Keratinocyte (primary cell): ENCODE measurements around the gene UBASH3B. TPM values are rescaled to one million over a fixed set of nuclear protein-coding genes. Genes with fewer than 3 reads are reported as not detected.

Experiments used
- DNase-seq: peaks from one replicate; pipeline ENCODE4 v3.0.0-alpha.2; 2011; ENCODE audit warnings: low read depth, missing footprints, low spot score
- FAIRE-seq: peaks from 2 replicates; lab custom pipeline; 2011; peaks lifted over from hg19 to GRCh38; lab: Jason Lieb, UNC
- H2AFZ ChIP-seq: 2 replicates; pipeline ENCODE4 v1.6.0; 2012; ENCODE audit warnings: low read length, control low read depth, inconsistent platforms; ENCODE audit not compliant: control insufficient read depth
- H3K27ac ChIP-seq: 2 replicates; pipeline ENCODE4 v1.5.1; 2011; ENCODE audit warnings: low read length; ENCODE audit not compliant: control insufficient read depth, insufficient read depth
- H3K27me3 ChIP-seq: 3 replicates; pipeline ENCODE4 v1.6.0; 2011; ENCODE audit warnings: low read length; ENCODE audit not compliant: control insufficient read depth, insufficient read depth; ENCODE audit errors: extremely low read depth
- H3K36me3 ChIP-seq, 2 experiments: 2 replicates in 1 of 2; 3 replicates in 1 of 2; pipeline ENCODE4 v1.5.1; 2011; ENCODE audit warnings: low read length in 2 of 2, mild to moderate bottlenecking in 1 of 2; ENCODE audit not compliant: control insufficient read depth in 2 of 2, insufficient read depth in 2 of 2; ENCODE audit errors: extremely low read depth in 1 of 2
- H3K4me1 ChIP-seq: 3 replicates; pipeline ENCODE4 v1.5.1; 2011; ENCODE audit warnings: low read length; ENCODE audit not compliant: control insufficient read depth, insufficient read depth; ENCODE audit errors: extremely low read depth
- H3K4me2 ChIP-seq: 3 replicates; pipeline ENCODE4 v1.6.0; 2011; ENCODE audit warnings: low read depth, low read length; ENCODE audit not compliant: control insufficient read depth, insufficient read depth; ENCODE audit errors: extremely low read depth
- H3K4me3 ChIP-seq, 3 experiments: fragments of 200-600 bp in 1 of 3; sonication (generic) in 1 of 3; 2 replicates in 2 of 3; 3 replicates in 1 of 3; pipeline ENCODE4 v1.5.1; 2011 to 2016; ENCODE audit warnings: low read length in 3 of 3, mild to moderate bottlenecking in 3 of 3, control low read depth in 2 of 3, inconsistent platforms in 1 of 3, low read depth in 1 of 3, mixed read lengths in 1 of 3, mixed run types in 1 of 3, moderate library complexity in 1 of 3; ENCODE audit not compliant: control insufficient read depth in 2 of 3, insufficient read depth in 2 of 3; ENCODE audit errors: extremely low read depth in 1 of 3
- H3K79me2 ChIP-seq: 2 replicates; pipeline ENCODE4 v1.6.0; 2012; ENCODE audit warnings: low read length; ENCODE audit not compliant: control insufficient read depth, insufficient read depth
- H3K9ac ChIP-seq: 3 replicates; pipeline ENCODE4 v1.6.0; 2011; ENCODE audit warnings: low read length; ENCODE audit not compliant: control insufficient read depth, insufficient read depth; ENCODE audit errors: extremely low read depth
- H3K9me1 ChIP-seq: 3 replicates; pipeline ENCODE4 v1.6.0; 2011; ENCODE audit warnings: low read length; ENCODE audit not compliant: control insufficient read depth, insufficient read depth; ENCODE audit errors: extremely low read depth
- H3K9me3 ChIP-seq: 2 replicates; pipeline ENCODE4 v1.5.1; 2012; ENCODE audit warnings: low read depth, low read length; ENCODE audit not compliant: control insufficient read depth
- H4K20me1 ChIP-seq: 3 replicates; pipeline ENCODE4 v1.6.0; 2011; ENCODE audit warnings: low read length; ENCODE audit not compliant: control insufficient read depth, insufficient read depth; ENCODE audit errors: extremely low read depth
- EZH2 ChIP-seq: IDR thresholded peaks from one replicate; pipeline ENCODE4 v1.6.1; 2012; ENCODE audit warnings: inconsistent platforms, mild to moderate bottlenecking, low read length, moderate library complexity
- dilution Hi-C: fragments of 300-500 bp; cut with MboI; formaldehyde crosslinking; loops from one replicate; pipeline ENCODE4 v1.7.0; 2020; ENCODE audit warnings: low sequenced_read_pairs; ENCODE audit not compliant: extremely low pct_ligation_motif_present
- polyA plus RNA-seq, 5 experiments: library from polyadenylated mRNA; depleted of rRNA in 3 of 5; stranded (reverse) in 3 of 5; stranded (forward) in 1 of 5; unstranded in 1 of 5; fragments of >200 nt; gene quantifications; 1 replicate in 1 of 5; 2 replicates in 3 of 5; 3 replicates in 1 of 5; pipeline versions ENCODE4 v1.2.1 to v1.2.3, GENCODE V29; 2011 to 2012; ENCODE audit warnings: missing spikeins in 2 of 5, low read depth in 1 of 5, low replicate concordance in 1 of 5
- TF ChIP-seq, protein P1 (sequence below), 3 experiments: IDR thresholded peaks in 1 of 3; conservative IDR thresholded peaks in 1 of 3; optimal IDR thresholded peaks in 1 of 3; 2 replicates in 2 of 3; 3 replicates in 1 of 3; pipeline versions ENCODE3 to v1.5.1; 2011; ENCODE audit warnings: low read length in 3 of 3, mild to moderate bottlenecking in 3 of 3, moderate library complexity in 2 of 3, control low read depth in 1 of 3, inconsistent platforms in 1 of 3; ENCODE audit not compliant: insufficient read depth in 2 of 3; ENCODE audit errors: extremely low read depth in 1 of 3

UBASH3B gene
- polyA plus RNA-seq, 1 donor (not counting 4 experiments of a cell fraction or from before 2014, with no cell fraction given): 25.0 TPM

DNA sequence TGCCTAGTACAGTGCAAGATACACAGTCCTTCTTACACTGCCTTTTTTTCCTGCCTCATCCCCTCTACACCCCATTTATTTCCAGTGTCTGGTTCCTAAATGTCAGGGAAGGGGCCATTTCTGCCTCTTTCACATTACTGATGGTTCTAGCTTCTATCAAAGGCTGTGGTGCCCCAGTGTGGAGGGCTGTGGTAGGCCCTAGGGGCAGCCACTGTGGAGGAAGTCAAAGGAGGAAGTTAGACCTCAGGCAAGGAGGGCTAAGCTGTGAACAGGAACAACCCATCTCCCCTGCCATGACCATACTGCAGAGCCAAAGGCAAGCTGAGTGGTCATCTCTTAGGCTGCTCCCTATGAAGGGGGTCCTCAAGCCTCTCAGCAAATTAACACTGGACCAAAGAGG, 100.9 kb downstream of the UBASH3B start:
- Histone ChIP-seq H2AFZ (no peak overlapping the region), H3K79me2 (peaks cover 29% of the 10 kb centered on the region), H3K9ac (no peak overlapping the region), H3K4me1 (peaks cover 14% of the 10 kb centered on the region), H4K20me1 (no peaks in the 10 kb centered on the region), H3K27ac (no peak overlapping the region), H3K4me2 (no peak overlapping the region), H3K9me3 (no peaks in the 10 kb centered on the region), H3K9me1 (no peaks in the 10 kb centered on the region), H3K4me3 (no peak overlapping the region), H3K27me3 (no peaks in the 10 kb centered on the region), H3K36me3 (peaks cover 3 to 4% of the 10 kb centered on the region in 2 experiments)
- DNase-seq (no peak), FAIRE-seq (no peak)
- no peak for TF ChIP-seq EZH2
- TF ChIP-seq, protein P1, sequence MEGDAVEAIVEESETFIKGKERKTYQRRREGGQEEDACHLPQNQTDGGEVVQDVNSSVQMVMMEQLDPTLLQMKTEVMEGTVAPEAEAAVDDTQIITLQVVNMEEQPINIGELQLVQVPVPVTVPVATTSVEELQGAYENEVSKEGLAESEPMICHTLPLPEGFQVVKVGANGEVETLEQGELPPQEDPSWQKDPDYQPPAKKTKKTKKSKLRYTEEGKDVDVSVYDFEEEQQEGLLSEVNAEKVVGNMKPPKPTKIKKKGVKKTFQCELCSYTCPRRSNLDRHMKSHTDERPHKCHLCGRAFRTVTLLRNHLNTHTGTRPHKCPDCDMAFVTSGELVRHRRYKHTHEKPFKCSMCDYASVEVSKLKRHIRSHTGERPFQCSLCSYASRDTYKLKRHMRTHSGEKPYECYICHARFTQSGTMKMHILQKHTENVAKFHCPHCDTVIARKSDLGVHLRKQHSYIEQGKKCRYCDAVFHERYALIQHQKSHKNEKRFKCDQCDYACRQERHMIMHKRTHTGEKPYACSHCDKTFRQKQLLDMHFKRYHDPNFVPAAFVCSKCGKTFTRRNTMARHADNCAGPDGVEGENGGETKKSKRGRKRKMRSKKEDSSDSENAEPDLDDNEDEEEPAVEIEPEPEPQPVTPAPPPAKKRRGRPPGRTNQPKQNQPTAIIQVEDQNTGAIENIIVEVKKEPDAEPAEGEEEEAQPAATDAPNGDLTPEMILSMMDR (optimal IDR thresholded peaks at IDR 0.05 in 1 of 3, IDR thresholded peaks at IDR 0.05 in 1 of 3, conservative IDR thresholded peaks at IDR 0.05 in 1 of 3; ENCODE audit: extremely low read depth in 1 of 3, insufficient read depth in 2 of 3, low read length in 3 of 3): no peak
- dilution Hi-C loops: no loop called here

DNA sequence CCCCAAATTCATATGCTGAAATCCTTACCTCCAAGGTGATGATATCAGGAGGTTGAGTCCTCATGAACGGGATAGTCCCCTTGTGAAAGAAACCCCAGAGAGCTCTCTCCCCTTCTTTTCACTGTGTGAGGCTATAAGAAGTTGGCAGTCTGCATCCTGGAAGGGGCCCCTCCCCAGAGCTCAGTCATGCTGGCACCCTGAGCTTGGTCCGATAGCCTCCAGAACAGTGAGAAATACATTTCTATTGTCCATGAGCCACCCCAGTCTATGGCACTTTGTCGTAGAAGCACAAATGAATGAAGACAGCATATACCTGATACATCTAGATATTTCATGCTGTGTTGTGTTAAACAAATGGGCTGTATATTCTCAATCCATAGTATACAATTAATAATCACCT, 101.7 kb downstream of the UBASH3B start:
- Histone ChIP-seq H3K4me2 (no peak overlapping the region), H3K36me3 (peaks cover 3 to 4% of the 10 kb centered on the region in 2 experiments), H3K27ac (no peak overlapping the region), H3K9me3 (no peaks in the 10 kb centered on the region), H3K79me2 (peaks cover 30% of the 10 kb centered on the region), H3K27me3 (no peaks in the 10 kb centered on the region), H3K9ac (no peak overlapping the region), H3K4me3 (no peak overlapping the region), H3K9me1 (no peaks in the 10 kb centered on the region), H4K20me1 (no peaks in the 10 kb centered on the region), H2AFZ (no peak overlapping the region), H3K4me1 (peaks cover 14% of the 10 kb centered on the region)
- TF ChIP-seq, protein P1 (optimal IDR thresholded peaks at IDR 0.05 in 1 of 3, IDR thresholded peaks at IDR 0.05 in 1 of 3, conservative IDR thresholded peaks at IDR 0.05 in 1 of 3; ENCODE audit: extremely low read depth in 1 of 3, insufficient read depth in 2 of 3, low read length in 3 of 3): no peak
- TF ChIP-seq EZH2: no peak
- dilution Hi-C loops: no loop called here
- FAIRE-seq (no peak), DNase-seq (no peak)
